Immature natural killer cell (primary cell): ENCODE measurements around the gene NDUFB7. TPM values are rescaled to one million over a fixed set of nuclear protein-coding genes. Genes with fewer than 3 reads are reported as not detected.

Experiments used
- DNase-seq, 3 donors: peaks; one replicate each; pipeline ENCODE4 v3.0.0; 2022; ENCODE audit warnings: mixed read lengths in 1 of 3
- H3K27ac Mint-ChIP-seq, 6 donors: one replicate each; pipeline ENCODE4 v1.8.0; 2020; ENCODE audit warnings: mixed read lengths in 6 of 6, mild to moderate bottlenecking in 5 of 6, inconsistent platforms in 4 of 6, moderate library complexity in 3 of 6
- H3K27me3 Mint-ChIP-seq, 3 donors: one replicate each; pipeline ENCODE4 v1.8.0; 2020 to 2021; ENCODE audit warnings: low read depth in 3 of 3, mild to moderate bottlenecking in 3 of 3, mixed read lengths in 3 of 3, moderate library complexity in 3 of 3, inconsistent platforms in 1 of 3
- H3K36me3 Mint-ChIP-seq, 3 donors: one replicate each; pipeline ENCODE4 v1.8.0; 2020; ENCODE audit warnings: mixed read lengths in 3 of 3, inconsistent platforms in 2 of 3, mild to moderate bottlenecking in 2 of 3
- H3K4me1 Mint-ChIP-seq, 2 donors: one replicate each; pipeline ENCODE4 v1.8.0; 2020; ENCODE audit warnings: inconsistent platforms in 2 of 2, mild to moderate bottlenecking in 2 of 2, mixed read lengths in 2 of 2, moderate library complexity in 1 of 2
- H3K4me3 Mint-ChIP-seq, 5 donors: one replicate each; pipeline ENCODE4 v1.8.0; 2020; ENCODE audit warnings: mild to moderate bottlenecking in 5 of 5, mixed read lengths in 5 of 5, inconsistent platforms in 3 of 5, moderate library complexity in 3 of 5
- H3K9me3 Mint-ChIP-seq, 6 donors: one replicate each; pipeline ENCODE4 v1.8.0; 2020; ENCODE audit warnings: mild to moderate bottlenecking in 6 of 6, mixed read lengths in 6 of 6, inconsistent platforms in 4 of 6, moderate library complexity in 3 of 6
- polyA plus RNA-seq, 3 donors: library from polyadenylated mRNA; unstranded; fragments of 300-500 nt; fragmentation: Illumina TruSeq; gene quantifications; one replicate each; pipeline ENCODE4 v1.2.3, GENCODE V29; 2021

NDUFB7 gene
- polyA plus RNA-seq, 3 donors from 2014 or later: 400 to 782 (median 502) TPM

GRCh38 chr19:14517446-14517839 lies 54.4 kb downstream of the NDUFB7 start:
- no peak for DNase-seq
- H3K9me3 Mint-ChIP-seq: peaks cover 0 to 2% (median 0%) of the 10 kb centered on the region in 6 donors
- H3K27me3 Mint-ChIP-seq: peaks cover 11 to 31% (median 31%) of the 10 kb centered on the region in 3 donors
- H3K4me3 Mint-ChIP-seq: peak overlapping the region; percentile 90 to 96 (median 90)
- peak overlapping the region; percentile 87 to 94 (median 92) for H3K27ac Mint-ChIP-seq
- H3K36me3 Mint-ChIP-seq: peaks cover 17 to 24% (median 20%) of the 10 kb centered on the region in 3 donors
- H3K4me1 Mint-ChIP-seq: peaks cover 57% of the 10 kb centered on the region in 2 donors

GRCh38 chr19:14516746-14517438 lies 55.0 kb downstream of the NDUFB7 start:
- H3K4me1 Mint-ChIP-seq: peaks cover 51 to 52% of the 10 kb centered on the region in 2 donors
- peaks cover 17 to 24% (median 20%) of the 10 kb centered on the region in 3 donors for H3K36me3 Mint-ChIP-seq
- peaks cover 0 to 2% (median 0%) of the 10 kb centered on the region in 6 donors for H3K9me3 Mint-ChIP-seq
- peak overlapping the region; percentile 90 to 96 (median 90) for H3K4me3 Mint-ChIP-seq
- H3K27ac Mint-ChIP-seq: peak overlapping the region; percentile 87 to 94 (median 92)
- DNase-seq: no peak
- peaks cover 11 to 26% (median 26%) of the 10 kb centered on the region in 3 donors for H3K27me3 Mint-ChIP-seq

Other genes starting within 250 kb of the NDUFB7 start
- 100 to 1,000 TPM; 360 to 783 (median 485) TPM for gene ADGRE5, start 190.6 kb downstream of the NDUFB7 start, polyA plus RNA-seq
- gene DDX39A, start 152.7 kb downstream of the NDUFB7 start, polyA plus RNA-seq: 100 to 1,000 TPM; 117 to 177 (median 144) TPM
- gene PKN1, start 138.8 kb downstream of the NDUFB7 start, polyA plus RNA-seq: 10 to 100 TPM; 74.3 to 94.6 (median 84.7) TPM
- gene PTGER1, start 96.7 kb downstream of the NDUFB7 start, polyA plus RNA-seq: 1 to 10 TPM in 1 of 3 donors, under 1 TPM in 1, not detected in 1; 0.17 to 1.2 TPM
- gene GIPC1, start 75.9 kb downstream of the NDUFB7 start, polyA plus RNA-seq: 10 to 100 TPM; 42.0 to 49.0 (median 47.0) TPM
- 100 to 1,000 TPM; 116 to 164 (median 120) TPM for gene DNAJB1, start 53.7 kb downstream of the NDUFB7 start, polyA plus RNA-seq
- 100 to 1,000 TPM; 203 to 317 (median 289) TPM for gene TECR, start 42.5 kb downstream of the NDUFB7 start, polyA plus RNA-seq
- gene CLEC17A, start 11.0 kb upstream of the NDUFB7 start, polyA plus RNA-seq: under 1 TPM in 1 of 3 donors, not detected in 2; 0.62 TPM
- gene ADGRE3, start 102.8 kb upstream of the NDUFB7 start, polyA plus RNA-seq: under 1 TPM in 1 of 3 donors, not detected in 2; 0.66 TPM
- 10 to 100 TPM; 10.8 to 15.1 (median 14.6) TPM for gene ZNF333, start 118.0 kb upstream of the NDUFB7 start, polyA plus RNA-seq
- under 1 TPM in 2 of 3 donors, not detected in 1; 0.17 to 0.32 TPM for gene ADGRE2, start 206.5 kb upstream of the NDUFB7 start, polyA plus RNA-seq